Loucy (cell line): ENCODE measurements around the gene FAM180A.

ENCODE experiments used
- H2AFZ ChIP-seq: fragments of 200-600 bp; sonication (generic); 2 replicates; pipeline ENCODE4 v1.6.0; 2016; ENCODE audit warnings: antibody characterized with exemption, mild to moderate bottlenecking, low read length, moderate library complexity
- H3F3A ChIP-seq: fragments of 200-600 bp; 2 replicates; pipeline ENCODE4 v1.6.0; 2016; ENCODE audit warnings: antibody characterized with exemption, low read depth, mild to moderate bottlenecking
- H3K27me3 ChIP-seq: fragments of 200-600 bp; sonication (generic); 2 replicates; pipeline ENCODE4 v1.6.1; 2014; ENCODE audit warnings: low read length, mild to moderate bottlenecking; ENCODE audit not compliant: insufficient read depth, poor library complexity, severe bottlenecking
- H3K36me3 ChIP-seq: fragments of 200-600 bp; sonication (generic); 2 replicates; pipeline ENCODE4 v1.6.1; 2016; ENCODE audit warnings: low read length; ENCODE audit not compliant: insufficient read depth
- H3K4me1 ChIP-seq: fragments of 200-600 bp; sonication (generic); 2 replicates; pipeline ENCODE4 v1.5.1; 2014; ENCODE audit warnings: low read length, mild to moderate bottlenecking; ENCODE audit not compliant: insufficient read depth, poor library complexity, severe bottlenecking
- H3K4me2 ChIP-seq: fragments of 200-600 bp; sonication (generic); 2 replicates; pipeline ENCODE4 v1.6.0; 2014; ENCODE audit warnings: antibody characterized with exemption, low read length, low read depth, mild to moderate bottlenecking; ENCODE audit not compliant: poor library complexity, severe bottlenecking
- H3K4me3 ChIP-seq: fragments of 200-600 bp; sonication (generic); 2 replicates; pipeline ENCODE4 v1.5.1; 2014; ENCODE audit warnings: low read length, mild to moderate bottlenecking, mixed read lengths; ENCODE audit not compliant: poor library complexity, severe bottlenecking
- H3K79me2 ChIP-seq: fragments of 200-600 bp; sonication (generic); 2 replicates; pipeline ENCODE4 v1.6.1; 2014; ENCODE audit warnings: low read length; ENCODE audit not compliant: insufficient read depth
- H3K9ac ChIP-seq: fragments of 200-600 bp; sonication (generic); 2 replicates; pipeline ENCODE4 v1.6.0; 2014; ENCODE audit warnings: mild to moderate bottlenecking, low read depth, low read length, moderate library complexity; ENCODE audit not compliant: poor library complexity, severe bottlenecking
- H3K9me2 ChIP-seq: fragments of 200-600 bp; sonication (generic); replicated peaks from 2 replicates; pipeline ENCODE4 v1.6.1; 2016; ENCODE audit warnings: low read depth, low read length, mixed read lengths
- H3K9me3 ChIP-seq: fragments of 200-600 bp; sonication (generic); 2 replicates; pipeline ENCODE4 v1.6.1; 2014; ENCODE audit warnings: mild to moderate bottlenecking, antibody characterized with exemption, low read length, low read depth; ENCODE audit not compliant: insufficient read depth
- H4K20me1 ChIP-seq: fragments of 200-600 bp; sonication (generic); 2 replicates; pipeline ENCODE4 v1.6.0; 2014; ENCODE audit warnings: antibody characterized with exemption, low read length, mild to moderate bottlenecking; ENCODE audit not compliant: insufficient read depth, poor library complexity, severe bottlenecking
- EZH2phosphoT487 ChIP-seq: fragments of 200-600 bp; IDR thresholded peaks from 2 replicates; pipeline ENCODE4 v1.6.1; 2018; ENCODE audit warnings: antibody characterized with exemption, mild to moderate bottlenecking, moderate library complexity, borderline replicate concordance
- TF ChIP-seq, protein P1 (sequence below): fragments of 200-600 bp; sonication (generic); conservative IDR thresholded peaks from 2 replicates; pipeline ENCODE4 v1.5.1; 2014; ENCODE audit warnings: mild to moderate bottlenecking, antibody characterized with exemption, low read length

Gene FAM180A

DNA sequence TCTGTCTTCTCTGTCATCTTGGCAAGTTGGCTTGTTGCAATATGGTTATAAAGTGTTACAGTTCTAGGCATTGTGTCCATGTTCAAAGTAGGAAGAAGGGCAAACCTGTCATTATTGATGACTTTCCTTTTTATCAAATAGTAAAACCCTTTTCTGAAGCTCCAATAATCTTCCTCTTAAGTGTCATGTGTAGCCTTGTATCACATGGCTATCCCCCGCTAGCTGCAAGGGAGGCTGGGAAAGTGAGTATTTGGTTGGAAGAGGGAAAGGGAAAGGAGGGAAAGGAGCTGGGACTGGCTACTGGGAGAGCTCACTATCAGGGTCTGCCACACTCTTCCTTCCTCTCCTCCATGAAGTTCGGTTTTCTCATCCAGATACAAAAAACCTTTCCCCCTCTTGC lies 45.2 kb upstream of the FAM180A start:
- Histone ChIP-seq H2AFZ (no peak overlapping the region), H3K4me1 (no peaks in the 10 kb centered on the region)

GRCh38 chr7:135792866-135793265 lies 44.3 kb upstream of the FAM180A start:
- Histone ChIP-seq H3K4me1 (no peaks in the 10 kb centered on the region), H3F3A (no peaks in the 10 kb centered on the region)
- no peak for TF ChIP-seq EZH2phosphoT487
- TF ChIP-seq, protein P1, sequence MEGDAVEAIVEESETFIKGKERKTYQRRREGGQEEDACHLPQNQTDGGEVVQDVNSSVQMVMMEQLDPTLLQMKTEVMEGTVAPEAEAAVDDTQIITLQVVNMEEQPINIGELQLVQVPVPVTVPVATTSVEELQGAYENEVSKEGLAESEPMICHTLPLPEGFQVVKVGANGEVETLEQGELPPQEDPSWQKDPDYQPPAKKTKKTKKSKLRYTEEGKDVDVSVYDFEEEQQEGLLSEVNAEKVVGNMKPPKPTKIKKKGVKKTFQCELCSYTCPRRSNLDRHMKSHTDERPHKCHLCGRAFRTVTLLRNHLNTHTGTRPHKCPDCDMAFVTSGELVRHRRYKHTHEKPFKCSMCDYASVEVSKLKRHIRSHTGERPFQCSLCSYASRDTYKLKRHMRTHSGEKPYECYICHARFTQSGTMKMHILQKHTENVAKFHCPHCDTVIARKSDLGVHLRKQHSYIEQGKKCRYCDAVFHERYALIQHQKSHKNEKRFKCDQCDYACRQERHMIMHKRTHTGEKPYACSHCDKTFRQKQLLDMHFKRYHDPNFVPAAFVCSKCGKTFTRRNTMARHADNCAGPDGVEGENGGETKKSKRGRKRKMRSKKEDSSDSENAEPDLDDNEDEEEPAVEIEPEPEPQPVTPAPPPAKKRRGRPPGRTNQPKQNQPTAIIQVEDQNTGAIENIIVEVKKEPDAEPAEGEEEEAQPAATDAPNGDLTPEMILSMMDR = no peak

More for the DNA sequence above, 45.2 kb upstream of the FAM180A start:
- H4K20me1 ChIP-seq = no peaks in the 10 kb centered on the region
- no peaks in the 10 kb centered on the region for H3K9me2 ChIP-seq
- no peak overlapping the region for H3K4me2 ChIP-seq
- H3K9ac ChIP-seq = no peak overlapping the region
- H3K27me3 ChIP-seq = no peaks in the 10 kb centered on the region
- no peaks in the 10 kb centered on the region for H3K36me3 ChIP-seq
- no peak overlapping the region for H3K4me3 ChIP-seq
- no peaks in the 10 kb centered on the region for H3K9me3 ChIP-seq
- no peaks in the 10 kb centered on the region for H3F3A ChIP-seq
- TF ChIP-seq EZH2phosphoT487 = no peak
- TF ChIP-seq, protein P1 = no peak
- H3K79me2 ChIP-seq = no peaks in the 10 kb centered on the region

GRCh38 chr7:135792363-135792668 lies 43.7 kb upstream of the FAM180A start:
- no peaks in the 10 kb centered on the region for H3K79me2 ChIP-seq
- no peak overlapping the region for H3K4me2 ChIP-seq
- H3K9me2 ChIP-seq = no peaks in the 10 kb centered on the region
- no peak overlapping the region for H3K4me3 ChIP-seq
- no peak overlapping the region for H2AFZ ChIP-seq
- H3K36me3 ChIP-seq = no peaks in the 10 kb centered on the region
- no peaks in the 10 kb centered on the region for H3K4me1 ChIP-seq
- H4K20me1 ChIP-seq = no peaks in the 10 kb centered on the region
- H3K9me3 ChIP-seq = no peaks in the 10 kb centered on the region
- no peaks in the 10 kb centered on the region for H3F3A ChIP-seq
- TF ChIP-seq EZH2phosphoT487 = no peak
- TF ChIP-seq, protein P1 = no peak
- H3K9ac ChIP-seq = no peak overlapping the region
- no peaks in the 10 kb centered on the region for H3K27me3 ChIP-seq

More at GRCh38 chr7:135792866-135793265, 44.3 kb upstream of the FAM180A start:
- H3K79me2 ChIP-seq = no peaks in the 10 kb centered on the region
- H3K36me3 ChIP-seq = no peaks in the 10 kb centered on the region
- H3K4me3 ChIP-seq = no peak overlapping the region
- no peaks in the 10 kb centered on the region for H4K20me1 ChIP-seq
- no peak overlapping the region for H3K4me2 ChIP-seq
- H3K9ac ChIP-seq = no peak overlapping the region
- H3K9me3 ChIP-seq = no peaks in the 10 kb centered on the region
- no peaks in the 10 kb centered on the region for H3K9me2 ChIP-seq
- no peaks in the 10 kb centered on the region for H3K27me3 ChIP-seq
- no peak overlapping the region for H2AFZ ChIP-seq
